Thymus (tissue), 11 donors: ENCODE data around the gene ALOX5AP. TPM values are rescaled to one million over a fixed set of nuclear protein-coding genes. Genes with fewer than 3 reads are reported as not detected.

Experiments
- DNase-seq, 9 donors: peaks; one replicate each; pipeline ENCODE4 v3.0.0-alpha.2; 2013; ENCODE audit warnings: low spot score in 9 of 9, low read depth in 6 of 9, missing footprints in 1 of 9
- H3K27ac ChIP-seq, 2 donors: one replicate each; pipeline ENCODE4 v1.5.1; 2013; ENCODE audit warnings: control low read depth in 1 of 2, low read depth in 1 of 2, low read length in 1 of 2, mild to moderate bottlenecking in 1 of 2, moderate library complexity in 1 of 2
- H3K27me3 ChIP-seq, 2 donors: one replicate each; pipeline ENCODE4 v1.5.1; 2013; ENCODE audit warnings: low read length in 1 of 2; ENCODE audit not compliant: control insufficient read depth in 2 of 2, insufficient read depth in 1 of 2
- H3K36me3 ChIP-seq, 2 donors: one replicate each; pipeline ENCODE4 v1.5.1; 2013; ENCODE audit warnings: low read length in 1 of 2, mild to moderate bottlenecking in 1 of 2, moderate library complexity in 1 of 2; ENCODE audit not compliant: control insufficient read depth in 2 of 2, insufficient read depth in 2 of 2
- H3K4me1 ChIP-seq, 2 donors: one replicate each; pipeline ENCODE4 v1.5.1; 2013; ENCODE audit warnings: low read length in 2 of 2; ENCODE audit not compliant: control insufficient read depth in 2 of 2, insufficient read depth in 2 of 2
- H3K4me3 ChIP-seq, 2 donors: one replicate each; pipeline ENCODE4 v1.5.1; 2013; ENCODE audit warnings: low read length in 2 of 2, control low read depth in 1 of 2, mild to moderate bottlenecking in 1 of 2
- H3K9me3 ChIP-seq, 2 donors: one replicate each; pipeline ENCODE4 v1.5.1; 2013; ENCODE audit warnings: low read length in 1 of 2, mild to moderate bottlenecking in 1 of 2; ENCODE audit not compliant: control insufficient read depth in 2 of 2, insufficient read depth in 1 of 2
- WGBS: extraction: QIAGEN DNeasy Blood & Tissue Kit; methylation state at CpG from one replicate; pipeline ENCODE4 v1.1.7; 2013; 5-methylcytosine and 5-hydroxymethylcytosine counted together
- polyA plus RNA-seq: library from polyadenylated mRNA; stranded (reverse); fragments of 200-250 nt; gene quantifications from one replicate; pipeline ENCODE4 v1.2.3, GENCODE V29; 2013
- total RNA-seq: library from RNA; stranded (reverse); fragments of 120-200 nt; gene quantifications from one replicate; pipeline ENCODE4 v1.2.4, GENCODE V29; 2013
- donor health status: healthy.

The ALOX5AP gene
- total and polyA plus RNA-seq, 2 donors, result 36.9 to 77.1 TPM

- H3K27me3 ChIP-seq, result no peaks in the 10 kb centered on the region
- no peaks in the 10 kb centered on the region for H3K9me3 ChIP-seq
- H3K27ac ChIP-seq, result no peak overlapping the region
- WGBS, result 96% methylated on average over 21 of the region's 21 CpGs
- DNase-seq, result no peak
- H3K4me3 ChIP-seq, result no peak overlapping the region
- H3K4me1 ChIP-seq, result peaks cover 0 to 17% of the 10 kb centered on the region in 2 donors
- H3K36me3 ChIP-seq, result no peaks in the 10 kb centered on the region
These were observed 3.8 kb upstream of the ALOX5AP start for GRCh38 chr13:30731361-30732045.

DNA sequence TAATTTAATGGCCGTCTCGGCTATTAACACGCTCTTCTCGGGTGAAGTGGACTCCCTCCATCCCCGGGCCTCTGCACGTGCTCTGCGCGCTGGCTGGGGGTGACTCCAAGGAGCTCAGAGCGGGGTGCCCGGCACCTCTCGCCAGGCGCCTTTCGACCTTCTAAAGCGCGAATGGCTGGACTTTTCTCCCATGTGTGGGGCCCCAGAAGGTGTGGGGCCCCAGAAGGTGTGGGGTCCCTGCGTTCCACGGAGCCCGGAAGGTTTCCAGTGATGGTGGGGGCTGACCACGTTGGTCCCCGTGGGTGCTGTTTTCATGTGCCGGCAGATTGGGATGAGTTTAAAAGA lies 3.3 kb upstream of the ALOX5AP start:
- Histone ChIP-seq H3K4me1 (peaks cover 5 to 22% of the 10 kb centered on the region in 2 donors), H3K4me3 (no peak overlapping the region), H3K36me3 (no peaks in the 10 kb centered on the region), H3K27ac (no peak overlapping the region), H3K9me3 (no peaks in the 10 kb centered on the region), H3K27me3 (no peaks in the 10 kb centered on the region)
- no peak for DNase-seq
- 92% methylated on average over 21 of the region's 21 CpGs for WGBS

GRCh38 chr13:30734439-30734838 lies 904 bp upstream of the ALOX5AP start:
- WGBS, result 89% methylated on average over 1 of the region's 1 CpG
- Histone ChIP-seq H3K4me1 (peaks cover 26 to 45% of the 10 kb centered on the region in 2 donors), H3K4me3 (no peak overlapping the region)

DNA sequence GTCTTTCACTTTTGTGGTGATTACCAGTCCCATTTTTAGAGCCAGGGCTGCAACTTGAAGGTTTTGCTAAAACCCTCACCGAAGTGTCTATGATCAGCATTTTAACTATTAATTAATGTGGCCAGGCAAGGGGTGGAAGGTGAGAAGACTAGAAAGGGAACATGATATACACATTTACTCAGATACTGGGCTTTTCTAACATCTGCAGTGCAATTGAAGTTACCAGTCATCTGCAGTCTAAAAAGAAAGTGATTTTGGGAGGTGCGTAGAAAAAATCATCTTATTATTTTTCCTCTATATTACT lies 481 bp downstream of the ALOX5AP start:
- DNase-seq, result peak in 1 of 9 donors; percentile 14
- no peaks in the 10 kb centered on the region for H3K27me3 ChIP-seq
- no peaks in the 10 kb centered on the region for H3K9me3 ChIP-seq
- WGBS, result 81% methylated on average over 2 of the region's 2 CpGs
- H3K4me1 ChIP-seq, result peaks cover 36 to 59% of the 10 kb centered on the region in 2 donors
- peak overlapping the region; percentile 44 to 61 for H3K4me3 ChIP-seq
- peak overlapping the region; percentile 52 to 85 for H3K27ac ChIP-seq
- H3K36me3 ChIP-seq, result no peaks in the 10 kb centered on the region

More at GRCh38 chr13:30734439-30734838, 904 bp upstream of the ALOX5AP start:
- no peak for DNase-seq
- Histone ChIP-seq H3K27me3 (no peaks in the 10 kb centered on the region), H3K36me3 (no peaks in the 10 kb centered on the region), H3K9me3 (no peaks in the 10 kb centered on the region), H3K27ac (no peak overlapping the region)

DNA sequence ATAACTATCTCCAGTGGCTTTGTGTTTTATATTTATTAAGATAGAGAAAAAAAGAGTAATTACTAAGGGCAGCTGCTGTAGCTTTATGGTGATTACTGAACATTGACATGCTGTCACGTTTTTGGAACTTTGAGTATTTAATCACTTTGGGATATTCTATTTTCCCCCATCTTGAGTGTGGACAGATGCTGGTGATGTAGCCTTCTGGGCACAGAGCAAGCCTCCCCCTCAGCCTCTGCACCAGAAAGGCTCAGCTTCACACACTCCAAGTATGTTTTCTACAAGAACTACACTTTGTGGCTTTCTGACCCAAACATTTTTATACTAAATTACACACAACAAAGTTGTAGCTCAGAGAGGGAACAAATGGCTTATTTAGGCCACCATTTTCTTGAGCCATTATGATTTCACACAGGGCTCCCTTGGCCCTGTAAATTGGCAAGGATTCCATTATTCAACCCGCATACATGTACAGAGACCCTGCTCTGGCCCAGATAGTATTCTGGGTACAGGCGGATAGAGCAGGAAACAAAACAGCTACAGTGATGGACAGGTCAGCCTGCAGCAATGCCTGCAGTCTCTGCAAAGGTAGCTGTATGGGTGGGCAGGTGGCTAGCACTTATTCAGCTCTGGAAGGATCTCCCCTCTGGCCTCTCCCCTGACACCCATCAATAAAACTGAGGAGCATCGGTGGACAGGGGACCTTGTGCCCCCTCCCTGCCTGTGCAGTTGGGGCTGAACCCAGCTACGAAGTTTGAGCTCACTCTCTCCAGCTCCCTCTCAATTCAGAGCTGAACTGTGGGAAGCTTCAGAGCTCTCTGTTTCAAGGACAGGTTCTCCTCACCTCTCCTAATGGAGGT lies 1.3 kb downstream of the ALOX5AP start:
- DNase-seq, result peak in 1 of 9 donors; percentile 43
- Histone ChIP-seq H3K4me3 (peak overlapping the region; percentile 44 to 61), H3K9me3 (no peaks in the 10 kb centered on the region), H3K36me3 (no peaks in the 10 kb centered on the region), H3K27ac (peak overlapping the region; percentile 62 to 75), H3K27me3 (no peaks in the 10 kb centered on the region), H3K4me1 (peaks cover 36 to 60% of the 10 kb centered on the region in 2 donors)
- 90% methylated on average over 5 of the region's 5 CpGs for WGBS

DNA sequence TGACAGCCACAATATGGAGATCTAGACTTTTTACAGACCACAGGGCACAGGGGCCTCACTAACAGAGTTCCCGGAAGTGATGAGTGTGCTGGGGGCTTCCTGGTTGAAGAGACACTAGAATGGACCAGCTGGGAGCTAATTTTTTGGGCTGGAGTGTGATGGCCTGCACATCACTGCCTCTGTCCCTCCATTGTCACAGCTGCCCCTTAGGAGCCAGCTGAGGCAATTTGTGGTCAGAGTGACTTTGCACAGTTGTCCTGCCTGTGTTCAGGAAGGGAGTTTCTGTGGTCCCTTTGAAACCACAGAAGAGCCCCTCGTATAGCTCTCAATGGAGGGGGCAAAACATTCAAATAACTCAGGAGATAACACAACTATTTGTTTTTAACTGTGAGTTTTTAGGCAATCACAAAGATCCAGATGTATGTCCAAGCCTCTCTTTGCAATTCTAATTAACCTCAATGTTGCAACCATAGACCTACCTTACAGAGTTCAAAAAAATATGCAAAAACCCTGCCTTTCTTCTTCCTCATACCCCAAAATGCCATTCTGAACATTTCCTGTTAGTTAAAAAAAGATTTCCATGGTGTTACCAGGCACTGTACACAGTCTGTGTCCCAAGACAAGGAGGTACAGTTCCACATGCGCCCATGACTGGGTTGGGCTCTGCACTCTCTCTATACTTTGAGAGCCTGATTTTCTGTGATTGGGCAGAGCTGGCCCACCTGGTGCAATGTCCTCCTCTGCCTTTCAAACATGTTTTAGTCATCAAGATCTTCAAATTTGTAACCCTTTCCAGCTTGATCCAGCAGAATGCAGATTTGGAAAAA lies 2.4 kb downstream of the ALOX5AP start:
- peaks cover 0 to 4% of the 10 kb centered on the region in 2 donors for H3K36me3 ChIP-seq
- WGBS, result 27% methylated on average over 3 of the region's 3 CpGs
- peak in 2 of 9 donors; percentile 30 to 62 for DNase-seq
- peak overlapping the region; percentile 53 to 62 for H3K27ac ChIP-seq
- H3K4me3 ChIP-seq, result peak overlapping the region; percentile 44 to 61
- H3K27me3 ChIP-seq, result no peaks in the 10 kb centered on the region
- no peaks in the 10 kb centered on the region for H3K9me3 ChIP-seq
- peaks cover 36 to 60% of the 10 kb centered on the region in 2 donors for H3K4me1 ChIP-seq

DNA sequence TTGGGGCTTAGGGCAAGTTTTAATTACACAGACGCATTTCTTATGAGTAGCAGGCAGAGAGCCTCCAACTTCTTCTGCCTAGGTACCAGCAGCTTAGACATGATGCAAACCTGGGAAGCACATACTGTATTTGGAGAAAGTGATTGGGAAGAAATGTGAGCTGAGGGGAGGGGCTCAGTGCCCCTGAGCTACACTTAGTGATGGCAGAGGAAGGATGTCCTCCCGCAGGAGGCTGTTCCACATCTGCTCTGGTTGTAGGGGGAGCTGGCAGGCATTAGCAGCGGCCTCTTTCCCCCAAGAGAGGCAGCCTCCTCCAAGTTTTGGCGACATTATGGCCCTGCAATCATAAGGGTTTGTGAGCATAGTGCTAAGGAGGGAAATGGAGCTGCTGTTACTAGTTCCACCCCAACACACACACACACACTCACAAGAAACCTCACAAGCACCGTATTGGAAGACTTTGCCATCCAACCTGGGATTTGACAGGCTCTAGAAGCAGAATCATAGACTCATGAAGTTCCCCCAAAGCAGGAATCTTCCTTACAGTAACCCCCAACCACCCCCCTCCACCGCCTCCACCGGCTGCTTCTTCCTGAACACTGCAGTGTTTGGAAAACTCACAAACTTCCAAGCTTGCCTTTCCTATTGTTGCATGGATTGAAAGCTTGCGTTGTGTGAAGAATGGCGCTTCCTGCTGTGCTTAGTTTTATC lies 3.3 kb downstream of the ALOX5AP start:
- Histone ChIP-seq H3K36me3 (peaks cover 0 to 4% of the 10 kb centered on the region in 2 donors), H3K9me3 (no peaks in the 10 kb centered on the region), H3K27ac (no peak overlapping the region), H3K4me1 (peaks cover 42 to 66% of the 10 kb centered on the region in 2 donors), H3K4me3 (no peak overlapping the region), H3K27me3 (no peaks in the 10 kb centered on the region)
- peak in 1 of 9 donors; percentile 44 for DNase-seq
- 85% methylated on average over 9 of the region's 9 CpGs for WGBS

GRCh38 chr13:30739237-30739528 lies 3.8 kb downstream of the ALOX5AP start:
- H3K9me3 ChIP-seq, result no peaks in the 10 kb centered on the region
- H3K4me1 ChIP-seq, result peaks cover 47 to 70% of the 10 kb centered on the region in 2 donors
- WGBS, result 97% methylated on average over 2 of the region's 2 CpGs
- H3K36me3 ChIP-seq, result peaks cover 0 to 4% of the 10 kb centered on the region in 2 donors
- no peak overlapping the region for H3K27ac ChIP-seq
- no peak overlapping the region for H3K4me3 ChIP-seq
- H3K27me3 ChIP-seq, result no peaks in the 10 kb centered on the region
- no peak for DNase-seq
